GM12878 (cell line): ENCODE data around the gene TNKS1BP1. TPM values are rescaled to one million over a fixed set of nuclear protein-coding genes. Genes with fewer than 3 reads are reported as not detected.
A peak's percentile ranks its signal among the peaks of the same experiment; 100 is the strongest.

Source experiments
- ATAC-seq: fragments of 200-7000 bp; cut with Tn5 transposase; 3 replicates; pipeline ENCODE4 v1.9.1; 2020; ENCODE audit warnings: mild to moderate bottlenecking, moderate library complexity
- BruUV-seq: library from RNA; stranded (reverse); fragments of 400-500 nt; replicated peaks from 2 replicates; lab custom pipeline; 2021; lab: Mats Ljungman, UMichigan
- CTCF ChIA-PET: fragments of 300-600 bp; sonication (Branson Sonifier 250); formaldehyde crosslinking; extraction: SDS; loops from one replicate; lab custom pipeline; 2021; ENCODE audit warnings: inconsistent platforms; lab: Yijun Ruan, JAX
- POLR2A ChIA-PET: fragments of 350-600 bp; formaldehyde crosslinking; extraction: SDS; loops from one replicate; lab custom pipeline; 2021; ENCODE audit warnings: inconsistent platforms; lab: Charles Lee
- RAD21 ChIA-PET: fragments of 300-600 bp; sonication (Branson Sonifier 250); formaldehyde crosslinking; loops from one replicate; lab custom pipeline; 2023; ENCODE audit warnings: antibody characterized with exemption; ENCODE audit not compliant: unreplicated experiment; lab: Charles Lee
- SMC1A ChIA-PET: fragments of 300-600 bp; sonication (Branson Sonifier 250); formaldehyde crosslinking; loops from one replicate; lab custom pipeline; 2023; ENCODE audit not compliant: unreplicated experiment, uncharacterized antibody; lab: Charles Lee
- DNase-seq: peaks from one replicate; pipeline ENCODE4 v3.0.0-alpha.2; 2011; ENCODE audit warnings: low read depth, low spot score
- FAIRE-seq: peaks from 3 replicates; lab custom pipeline; 2011; peaks lifted over from hg19 to GRCh38; lab: Jason Lieb, UNC
- H2AFZ ChIP-seq: 2 replicates; pipeline ENCODE4 v1.6.0; 2011; ENCODE audit warnings: low read depth, low read length, control low read depth; ENCODE audit not compliant: control insufficient read depth
- H3K27ac ChIP-seq: 2 replicates; pipeline ENCODE4 v1.5.1; 2011; ENCODE audit warnings: control low read depth; ENCODE audit not compliant: control insufficient read depth, insufficient read depth
- H3K27me3 ChIP-seq, 2 experiments: replicated peaks in 1 of 2; 2 replicates each; pipeline versions ENCODE4 v1.6.0 to v1.6.1; 2011; ENCODE audit warnings: low read length in 1 of 2; ENCODE audit not compliant: control insufficient read depth in 2 of 2, insufficient read depth in 2 of 2
- H3K36me3 ChIP-seq, 2 experiments: 2 replicates each; pipeline ENCODE4 v1.5.1; 2011; ENCODE audit warnings: low read length in 1 of 2; ENCODE audit not compliant: control insufficient read depth in 2 of 2, insufficient read depth in 2 of 2
- H3K4me1 ChIP-seq: 2 replicates; pipeline ENCODE4 v1.6.1; 2011; ENCODE audit warnings: mild to moderate bottlenecking, low read length, moderate library complexity, mixed read lengths; ENCODE audit not compliant: control insufficient read depth, insufficient read depth
- H3K4me2 ChIP-seq: 2 replicates; pipeline ENCODE4 v1.6.0; 2011; ENCODE audit warnings: control low read depth; ENCODE audit not compliant: control insufficient read depth, insufficient read depth
- H3K4me3 ChIP-seq: fragments of 200-600 bp; sonication (generic); 2 replicates; pipeline ENCODE4 v1.5.1; 2016
- H3K79me2 ChIP-seq: 2 replicates; pipeline ENCODE4 v1.6.0; 2011; ENCODE audit warnings: low read length; ENCODE audit not compliant: control insufficient read depth, insufficient read depth
- H3K9ac ChIP-seq: 2 replicates; pipeline ENCODE4 v1.8.0; 2011; ENCODE audit warnings: low read length, control low read depth, mixed read lengths; ENCODE audit not compliant: control insufficient read depth, insufficient read depth
- H3K9me3 ChIP-seq: replicated peaks from 3 replicates; pipeline ENCODE4 v1.5.1; 2011; ENCODE audit warnings: mild to moderate bottlenecking, low read length; ENCODE audit not compliant: control insufficient read depth, insufficient read depth
- H4K20me1 ChIP-seq: 2 replicates; pipeline ENCODE4 v1.6.0; 2011; ENCODE audit not compliant: control insufficient read depth, insufficient read depth
- BCLAF1 ChIP-seq: fragments of 450-650 bp; IDR thresholded peaks from 2 replicates; pipeline ENCODE4 v1.6.1; 2017; ENCODE audit warnings: antibody characterized with exemption, mild to moderate bottlenecking, moderate library complexity
- BRCA1 ChIP-seq: IDR thresholded peaks from 2 replicates; pipeline ENCODE4 v1.6.1; 2011; ENCODE audit warnings: low read depth, low read length, improper control_type of control experiment
- CTCF ChIP-seq, 3 experiments: IDR thresholded peaks in 2 of 3; conservative IDR thresholded peaks in 1 of 3; 2 replicates each; pipeline ENCODE4 v1.5.1; 2011; ENCODE audit warnings: low read depth in 3 of 3, low read length in 3 of 3, mild to moderate bottlenecking in 3 of 3, control low read depth in 2 of 3, moderate library complexity in 2 of 3, inconsistent platforms in 1 of 3, mixed read lengths in 1 of 3; ENCODE audit not compliant: control insufficient read depth in 2 of 3, insufficient read depth in 1 of 3; ENCODE audit errors: extremely low read depth in 1 of 3
- ETV6 ChIP-seq, 2 experiments: fragments of 450-650 bp in 1 of 2; IDR thresholded peaks in 1 of 2; conservative IDR thresholded peaks in 1 of 2; 2 replicates each; pipeline ENCODE4 v1.6.1; 2014; ENCODE audit warnings: antibody characterized with exemption in 1 of 2, borderline replicate concordance in 1 of 2, low read depth in 1 of 2, mild to moderate bottlenecking in 1 of 2, moderate library complexity in 1 of 2
- IKZF1 ChIP-seq: fragments of 450-650 bp; conservative IDR thresholded peaks from 2 replicates; pipeline ENCODE4 v1.6.1; 2017; ENCODE audit warnings: antibody characterized with exemption, mild to moderate bottlenecking
- KLF5 ChIP-seq: fragments of 450-650 bp; IDR thresholded peaks from 2 replicates; pipeline ENCODE4 v1.6.1; 2014; ENCODE audit warnings: mild to moderate bottlenecking; ENCODE audit not compliant: partially characterized antibody
- PAX8 ChIP-seq: fragments of 450-650 bp; IDR thresholded peaks from 2 replicates; pipeline ENCODE4 v1.6.1; 2017; ENCODE audit warnings: mild to moderate bottlenecking, moderate library complexity
- RAD21 ChIP-seq: IDR thresholded peaks from 2 replicates; pipeline ENCODE4 v1.6.1; 2011; ENCODE audit warnings: mild to moderate bottlenecking, low read depth, low read length, moderate library complexity; ENCODE audit not compliant: insufficient read depth
- REST ChIP-seq: IDR thresholded peaks from 2 replicates; pipeline ENCODE4 v1.6.1; 2012; ENCODE audit warnings: mild to moderate bottlenecking, low read depth, low read length
- SMC3 ChIP-seq: IDR thresholded peaks from 2 replicates; pipeline ENCODE4 v1.6.1; 2011; ENCODE audit warnings: low read length, improper control_type of control experiment, borderline replicate concordance
- SPI1 ChIP-seq: IDR thresholded peaks from 2 replicates; pipeline ENCODE4 v1.6.1; 2011; ENCODE audit warnings: low read depth, mild to moderate bottlenecking, low read length, moderate library complexity, borderline replicate concordance; ENCODE audit not compliant: insufficient read depth
- SREBF2 ChIP-seq: IDR thresholded peaks from 2 replicates; pipeline ENCODE4 v1.6.1; 2012; ENCODE audit warnings: mild to moderate bottlenecking, low read length
- YY1 ChIP-seq: IDR thresholded peaks from 2 replicates; pipeline ENCODE4 v1.6.1; 2011; ENCODE audit warnings: low read depth, mild to moderate bottlenecking, low read length
- WGBS: methylation state at CpG from one replicate; pipeline ENCODE4 v1.1.6; 2016; ENCODE audit warnings: low lambda C conversion rate; ENCODE audit not compliant: insufficient replicate concordance, insufficient coverage; ENCODE audit errors: missing lambda C conversion rate; 5-methylcytosine and 5-hydroxymethylcytosine counted together
- in situ Hi-C: fragments of 300-500 bp; cut with MboI; formaldehyde crosslinking; loops from 9 replicates; pipeline ENCODE4 v1.14.3; 2018; ENCODE audit warnings: mixed read lengths
- intact Hi-C: fragments of 100-400 bp; cut with micrococcal nuclease; formaldehyde crosslinking; loops from one replicate; pipeline ENCODE4 v1.14.2; 2022; ENCODE audit not compliant: unreplicated experiment
- polyA plus RNA-seq, 11 experiments: library from polyadenylated mRNA; depleted of rRNA in 4 of 11; unstranded in 6 of 11; stranded (reverse) in 5 of 11; fragments of >200 nt; fragmentation: Nextera tagmentation in 4 of 11; fragmentation: Illumina TruSeq in 1 of 11; extraction: Ambion mirVana in 4 of 11; extraction: Trizol in 1 of 11; gene quantifications; 1 replicate in 1 of 11; 2 replicates in 10 of 11; pipeline versions ENCODE4 v1.2.1 to v1.2.3, GENCODE V29; 2011 to 2016; ENCODE audit warnings: inconsistent platforms in 2 of 11, missing spikeins in 2 of 11, low read depth in 1 of 11
- total RNA-seq, 4 experiments: library from RNA; depleted of rRNA in 3 of 4; stranded (reverse); fragments of >200 nt in 3 of 4; fragmentation: Illumina TruSeq in 1 of 4; extraction: Trizol in 1 of 4; gene quantifications; 2 replicates each; pipeline versions ENCODE4 v1.2.1 to v1.2.3, GENCODE V29; 2013 to 2021

TNKS1BP1 gene
- total and polyA plus RNA-seq, 10 of the 15 experiments (the other 5 are each of a cell fraction or from before 2014, with no cell fraction given): 0.26 to 15.8 (median 4.3) TPM

- peaks cover 0 to 4% of the 10 kb centered on the region in 2 experiments; a peak in 1 of 4 replicates for H3K27me3 ChIP-seq
- WGBS: 15% methylated on average over 8 of the region's 11 CpGs
- ATAC-seq (peak; percentile 83), DNase-seq (no peak), FAIRE-seq (peak; percentile 87)
- in situ Hi-C loops: loop anchor here (5.0 to 25.0 kb wide), 5 partner anchors 137 to 1242 kb away; partner anchors contain the start of genes LPXN, OR5B21, TIMM10 and ZFP91
- no peak overlapping the region for H3K4me3 ChIP-seq
- intact Hi-C loops: loop anchor here (1.0 to 10.0 kb wide), 5 partner anchors 112 to 1159 kb away; partner anchors contain the start of gene OR5B21
- ChIA-PET POLR2A (no interaction called here), RAD21 (interaction anchor here (0.7 to 2.4 kb wide), 31 partner anchors 10 to 455 kb away, joined by 3 to 23 read pairs (median 4); partner anchors contain the start of genes RTN4RL2, SLC43A1, SSRP1 and UBE2L6), CTCF (interaction anchor here (0.6 to 4.5 kb wide), 33 partner anchors 8 to 584 kb away, joined by 3 to 41 read pairs (median 4); partner anchors contain the start of genes CLP1, P2RX3, SLC43A1 and UBE2L6), SMC1A (interaction anchor here (0.6 to 1.7 kb wide), 20 partner anchors 9 to 941 kb away, joined by 3 to 7 read pairs (median 4); partner anchors contain the start of gene RTN4RL2)
- H4K20me1 ChIP-seq: no peaks in the 10 kb centered on the region
- no peaks in the 10 kb centered on the region for H3K36me3 ChIP-seq
- no peak overlapping the region for H3K27ac ChIP-seq
- no peaks in the 10 kb centered on the region for H3K79me2 ChIP-seq
- BruUV-seq: no TSS peak
- H2AFZ ChIP-seq: peak overlapping the region; percentile 83
- H3K4me2 ChIP-seq: no peak overlapping the region
- no peaks in the 10 kb centered on the region; the same call in 1 of the 2 replicates for H3K4me1 ChIP-seq
- no peak overlapping the region for H3K9ac ChIP-seq
- no peaks in the 10 kb centered on the region; the same call in 2 of the 3 replicates for H3K9me3 ChIP-seq
- TF ChIP-seq YY1 (0 out of 2 replicates have a peak, but pooled peaks have one; percentile 42), RAD21 (peak; percentile 76), REST (no peak), KLF5 (no peak), BCLAF1 (no peak), SPI1 (0 out of 2 replicates have a peak, but pooled peaks have one; percentile 32), IKZF1 (no peak), PAX8 (no peak), ETV6 (conservative IDR thresholded peaks at IDR 0.05 in 1 of 2, IDR thresholded peaks at IDR 0.05 in 1 of 2; ENCODE audit: borderline replicate concordance in 1 of 2, low read depth in 1 of 2) (no peak), CTCF (IDR thresholded peaks at IDR 0.05 in 2 of 3, conservative IDR thresholded peaks at IDR 0.05 in 1 of 3; ENCODE audit: control insufficient read depth in 2 of 3, extremely low read depth in 1 of 3, insufficient read depth in 1 of 3, low read depth in 3 of 3, low read length in 3 of 3) (peak; percentile 66 to 77 (median 75); a peak in 5 of 6 replicates), SMC3 (peak; percentile 56), SREBF2 (no peak), BRCA1 (no peak)
These were observed 20.9 kb upstream of the TNKS1BP1 start for GRCh38 chr11:57345555-57346211.
